ENCODE results near the gene FAM13A.

Gene FAM13A

GRCh38 chr4:88705223-88705622 lies 351.8 kb downstream of the FAM13A start:
- DNase-seq: no peak

GRCh38 chr4:88702782-88703181 lies 354.2 kb downstream of the FAM13A start:
- no peak for DNase-seq

GRCh38 chr4:88698519-88698918 lies 358.5 kb downstream of the FAM13A start:
- no peak for DNase-seq

GRCh38 chr4:88697588-88698329 lies 359.2 kb downstream of the FAM13A start, which contains the start of gene NAP1L5:
Gene NAP1L5 (minus strand): TSS chr4:88697829. CDS start chr4:88697754, 75 bp downstream.
- peak; percentile 58 to 78 (median 70) for DNase-seq

GRCh38 chr4:88697141-88697540 lies 359.8 kb downstream of the FAM13A start:
- peak in 3 of 6 experiments; percentile 16 to 34 (median 19) for DNase-seq

GRCh38 chr4:88696630-88697029 lies 360.4 kb downstream of the FAM13A start:
- DNase-seq: peak in 2 of 6 experiments; percentile 9 to 12

GRCh38 chr4:88693792-88694191 lies 363.2 kb downstream of the FAM13A start:
- DNase-seq: no peak

- DNase-seq: no peak
Observed at GRCh38 chr4:88690355-88690754, 366.6 kb downstream of the FAM13A start.

- no peak for DNase-seq
Observed at GRCh38 chr4:88681209-88681608, 375.8 kb downstream of the FAM13A start.

All from stimulated activated naive CD4-positive, alpha-beta T cell (primary cell).